Measurements from ENCODE around the gene INHBB.

INHBB gene

GRCh38 chr2:120344214-120344975 is 1.5 kb upstream of the INHBB start:
- no peak for DNase-seq (ENCODE audit: extremely low read depth, low read depth)
- no peak overlapping the region for H3K4me3 ChIP-seq (replicated peaks; ENCODE audit: low read depth, low read length)
- no peak for TF ChIP-seq CTCF (IDR thresholded peaks at IDR 0.05; ENCODE audit: low read depth, low read length, missing control alignments)

- no peak for DNase-seq (ENCODE audit: extremely low read depth, low read depth)
- H3K4me3 ChIP-seq (replicated peaks; ENCODE audit: low read depth, low read length): no peak overlapping the region
- TF ChIP-seq CTCF (IDR thresholded peaks at IDR 0.05; ENCODE audit: low read depth, low read length, missing control alignments): no peak
Observed at GRCh38 chr2:120344976-120345581, 857 bp upstream of the INHBB start.

GRCh38 chr2:120345608-120346007 is 328 bp upstream of the INHBB start:
- DNase-seq (ENCODE audit: extremely low read depth, low read depth): no peak
- no peak overlapping the region for H3K4me3 ChIP-seq (replicated peaks; ENCODE audit: low read depth, low read length)
- TF ChIP-seq CTCF (IDR thresholded peaks at IDR 0.05; ENCODE audit: low read depth, low read length, missing control alignments): no peak

GRCh38 chr2:120346667-120347358 is 877 bp downstream of the INHBB start:
- no peak for TF ChIP-seq CTCF (IDR thresholded peaks at IDR 0.05; ENCODE audit: low read depth, low read length, missing control alignments)
- no peak for DNase-seq (ENCODE audit: extremely low read depth, low read depth)
- no peak overlapping the region for H3K4me3 ChIP-seq (replicated peaks; ENCODE audit: low read depth, low read length)

GRCh38 chr2:120347396-120348060 is 1.6 kb downstream of the INHBB start:
- no peak overlapping the region for H3K4me3 ChIP-seq (replicated peaks; ENCODE audit: low read depth, low read length)
- no peak for TF ChIP-seq CTCF (IDR thresholded peaks at IDR 0.05; ENCODE audit: low read depth, low read length, missing control alignments)
- DNase-seq (ENCODE audit: extremely low read depth, low read depth): no peak

GRCh38 chr2:120348134-120348736 is 2.3 kb downstream of the INHBB start:
- no peak overlapping the region for H3K4me3 ChIP-seq (replicated peaks; ENCODE audit: low read depth, low read length)
- no peak for DNase-seq (ENCODE audit: extremely low read depth, low read depth)
- no peak for TF ChIP-seq CTCF (IDR thresholded peaks at IDR 0.05; ENCODE audit: low read depth, low read length, missing control alignments)
